RWPE2 (cell line): ENCODE data around the gene ZC2HC1B.

Experiments used
- ATAC-seq: fragments of 200-7000 bp; cut with Tn5 transposase; 3 replicates; pipeline ENCODE4 v1.9.1; 2021; ENCODE audit warnings: low read depth
- DNase-seq: peaks from one replicate; pipeline ENCODE4 v3.0.0-alpha.2; 2020; ENCODE audit warnings: low spot score
- H3K27ac ChIP-seq: fragments of 450-650 bp; 2 replicates; pipeline ENCODE4 v1.5.1; 2017; ENCODE audit warnings: mild to moderate bottlenecking; ENCODE audit not compliant: poor library complexity, severe bottlenecking
- H3K27me3 ChIP-seq: fragments of 250-450 bp; sonication (Bioruptor Pico); 2 replicates; pipeline ENCODE4 v1.5.1; 2021; ENCODE audit warnings: mild to moderate bottlenecking, moderate library complexity; ENCODE audit not compliant: insufficient read depth, poor library complexity, severe bottlenecking
- H3K36me3 ChIP-seq: fragments of 250-450 bp; sonication (Bioruptor Pico); 2 replicates; pipeline ENCODE4 v1.5.1; 2020; ENCODE audit warnings: low read depth, mild to moderate bottlenecking, moderate library complexity
- H3K4me1 ChIP-seq: fragments of 250-450 bp; sonication (Bioruptor Pico); 2 replicates; pipeline ENCODE4 v1.5.1; 2021; ENCODE audit warnings: mild to moderate bottlenecking, moderate library complexity; ENCODE audit not compliant: insufficient read depth, poor library complexity, severe bottlenecking
- H3K4me3 ChIP-seq: fragments of 250-450 bp; sonication (Bioruptor Pico); 2 replicates; pipeline ENCODE4 v1.5.1; 2021; ENCODE audit warnings: mild to moderate bottlenecking, moderate library complexity; ENCODE audit not compliant: severe bottlenecking
- H3K9me3 ChIP-seq: fragments of 250-450 bp; sonication (Bioruptor Pico); 2 replicates; pipeline ENCODE4 v1.5.1; 2021; ENCODE audit warnings: mild to moderate bottlenecking, moderate library complexity; ENCODE audit not compliant: severe bottlenecking
- CTCF ChIP-seq: fragments of 450-650 bp; IDR thresholded peaks from one replicate; pipeline ENCODE4 v1.5.1; 2017; ENCODE audit warnings: mild to moderate bottlenecking, moderate library complexity; ENCODE audit not compliant: poor library complexity, severe bottlenecking

ZC2HC1B gene

GRCh38 chr6:143957679-143958274, 93.5 kb downstream of the ZC2HC1B start:
- ATAC-seq (no peak), DNase-seq (no peak)
- no peaks in the 10 kb centered on the region for H3K4me1 ChIP-seq
- H3K27ac ChIP-seq = no peak overlapping the region
- no peak for TF ChIP-seq CTCF
- no peaks in the 10 kb centered on the region for H3K36me3 ChIP-seq
- no peak overlapping the region for H3K4me3 ChIP-seq
- H3K9me3 ChIP-seq = no peaks in the 10 kb centered on the region
- H3K27me3 ChIP-seq = no peaks in the 10 kb centered on the region

- no peak for ATAC-seq
- Histone ChIP-seq H3K36me3 (no peaks in the 10 kb centered on the region), H3K4me1 (no peaks in the 10 kb centered on the region), H3K27me3 (no peaks in the 10 kb centered on the region), H3K27ac (no peak overlapping the region), H3K4me3 (no peak overlapping the region), H3K9me3 (no peaks in the 10 kb centered on the region)
- DNase-seq = no peak
- no peak for TF ChIP-seq CTCF
These were observed 94.6 kb downstream of the ZC2HC1B start for GRCh38 chr6:143958839-143959399.

- Histone ChIP-seq H3K4me3 (no peak overlapping the region), H3K27ac (no peak overlapping the region), H3K9me3 (no peaks in the 10 kb centered on the region), H3K36me3 (no peaks in the 10 kb centered on the region), H3K27me3 (no peaks in the 10 kb centered on the region), H3K4me1 (no peaks in the 10 kb centered on the region)
- DNase-seq (no peak), ATAC-seq (no peak)
- no peak for TF ChIP-seq CTCF
These were observed 95.7 kb downstream of the ZC2HC1B start for GRCh38 chr6:143959927-143960326.

GRCh38 chr6:143961066-143961465, 96.8 kb downstream of the ZC2HC1B start:
- no peaks in the 10 kb centered on the region for H3K4me1 ChIP-seq
- no peak overlapping the region for H3K4me3 ChIP-seq
- H3K9me3 ChIP-seq = no peaks in the 10 kb centered on the region
- no peak overlapping the region for H3K27ac ChIP-seq
- no peaks in the 10 kb centered on the region for H3K36me3 ChIP-seq
- ATAC-seq (no peak), DNase-seq (no peak)
- no peak for TF ChIP-seq CTCF
- no peaks in the 10 kb centered on the region for H3K27me3 ChIP-seq
